SU-DHL-6 (cell line): ENCODE measurements around the gene ARL11.

Source experiments
- CTCF ChIP-seq: fragments of 200-600 bp; sonication (generic); IDR thresholded peaks from one replicate; pipeline ENCODE4 v1.5.1; 2017; ENCODE audit warnings: antibody characterized with exemption, mild to moderate bottlenecking, low read length, moderate library complexity; ENCODE audit not compliant: insufficient read depth, poor library complexity, severe bottlenecking
- EZH2phosphoT487 ChIP-seq: fragments of 200-600 bp; sonication (generic), shearing (Covaris generic); conservative IDR thresholded peaks from 2 replicates; pipeline ENCODE4 v1.6.1; 2018; ENCODE audit warnings: mild to moderate bottlenecking, antibody characterized with exemption, low read length, moderate library complexity, mixed read lengths

GRCh38 chr13:49679246-49679645, 50.9 kb downstream of the ARL11 start:
- TF ChIP-seq CTCF (no peak), EZH2phosphoT487 (no peak)
